Erythroblast (primary cell): ENCODE data around the gene NDEL1.

Experiments
- GATA1 ChIP-seq: IDR thresholded peaks from 2 replicates; pipeline ENCODE4 v1.6.1; 2011; ENCODE audit warnings: low read depth, mild to moderate bottlenecking, control low read depth, low read length, moderate library complexity
- POLR2A ChIP-seq: IDR thresholded peaks from 2 replicates; pipeline ENCODE4 v1.6.1; 2011; ENCODE audit warnings: mild to moderate bottlenecking, low read length

- TF ChIP-seq POLR2A (no peak), GATA1 (no peak)
Observed at GRCh38 chr17:8426094-8426720, 9.5 kb upstream of the NDEL1 start.
